ENCODE data around the gene DPM3.

- TF ChIP-seq CTCF (IDR thresholded peaks at IDR 0.05) (no peak), POLR2A (IDR thresholded peaks at IDR 0.05; ENCODE audit: low read depth) (peak; percentile 8), POLR2AphosphoS5 (IDR thresholded peaks at IDR 0.05) (no peak)
Observed at GRCh38 chr1:155130272-155131006, 9.9 kb downstream of the DPM3 start.

All from esophagus muscularis mucosa (tissue), 3 donors.